ENCODE data around the gene COIL. TPM values are rescaled to one million over a fixed set of nuclear protein-coding genes. Genes with fewer than 3 reads are reported as not detected.

The COIL gene
- total and polyA plus RNA-seq, 4 donors = 4.7 to 9.9 (median 6.5) TPM

DNA sequence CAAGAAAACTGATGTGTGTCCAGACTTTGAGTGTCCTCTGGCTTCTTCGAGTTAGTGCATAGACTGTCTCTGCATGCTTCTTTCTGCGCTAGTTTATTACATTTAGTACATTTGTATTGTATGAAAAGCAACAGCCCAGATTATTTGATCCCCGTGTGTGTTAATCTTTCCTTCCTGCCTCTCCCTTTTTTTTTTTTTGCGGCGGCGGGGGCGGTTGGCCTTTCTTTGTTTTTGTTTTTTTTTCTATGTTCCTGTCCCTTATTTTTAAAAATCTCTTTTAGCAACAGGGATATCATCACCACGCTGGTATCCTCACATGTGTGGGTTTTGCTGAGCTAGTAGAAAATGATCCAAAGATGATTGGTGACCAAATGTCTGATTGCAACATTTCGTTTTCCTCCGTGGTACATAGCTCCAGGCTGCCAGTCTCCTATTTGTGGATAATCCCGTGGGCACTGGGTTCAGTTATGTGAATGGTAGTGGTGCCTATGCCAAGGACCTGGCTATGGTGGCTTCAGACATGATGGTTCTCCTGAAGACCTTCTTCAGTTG is 26.5 kb upstream of the COIL start:
- peaks cover 0 to 9% (median 4%) of the 10 kb centered on the region in 4 donors for H3K4me1 ChIP-seq (ENCODE audit: control insufficient read depth in 4 of 4, insufficient read depth in 4 of 4, low read length in 3 of 4)
- 72% methylated on average over 11 of the region's 11 CpGs for WGBS
- no peak overlapping the region for H3K4me3 ChIP-seq (ENCODE audit: low read depth in 1 of 3, low read length in 3 of 3)
- H3K9ac ChIP-seq (ENCODE audit: low read depth in 1 of 2, low read length in 2 of 2) = no peak overlapping the region
- no peak for DNase-seq (ENCODE audit: low spot score)
- TF ChIP-seq SP1 (IDR thresholded peaks at IDR 0.05) = no peak
- no peak for TF ChIP-seq YY1 (IDR thresholded peaks at IDR 0.05)
- TF ChIP-seq RXRA (IDR thresholded peaks at IDR 0.05) = no peak
- no peak for TF ChIP-seq FOXA1 (IDR thresholded peaks at IDR 0.05)
- no peak for TF ChIP-seq TAF1 (conservative IDR thresholded peaks at IDR 0.05)
- TF ChIP-seq HNF4A (conservative IDR thresholded peaks at IDR 0.05) = no peak
- TF ChIP-seq NR2F2 (IDR thresholded peaks at IDR 0.05) = no peak
- TF ChIP-seq, protein P1, sequence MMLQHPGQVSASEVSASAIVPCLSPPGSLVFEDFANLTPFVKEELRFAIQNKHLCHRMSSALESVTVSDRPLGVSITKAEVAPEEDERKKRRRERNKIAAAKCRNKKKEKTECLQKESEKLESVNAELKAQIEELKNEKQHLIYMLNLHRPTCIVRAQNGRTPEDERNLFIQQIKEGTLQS (IDR thresholded peaks at IDR 0.05) = no peak
- no peak overlapping the region for H3K27ac ChIP-seq (ENCODE audit: low read depth in 1 of 2, low read length in 2 of 2)
- no peaks in the 10 kb centered on the region for H3K9me3 ChIP-seq (ENCODE audit: control insufficient read depth in 4 of 4, low read length in 3 of 4)
- no peaks in the 10 kb centered on the region for H3K27me3 ChIP-seq (ENCODE audit: control insufficient read depth in 4 of 4, insufficient read depth in 4 of 4, low read length in 3 of 4)
- H3K36me3 ChIP-seq (ENCODE audit: control insufficient read depth in 4 of 4, insufficient read depth in 3 of 4, low read depth in 1 of 4, low read length in 3 of 4) = peaks cover 0 to 13% (median 3%) of the 10 kb centered on the region in 4 donors

DNA sequence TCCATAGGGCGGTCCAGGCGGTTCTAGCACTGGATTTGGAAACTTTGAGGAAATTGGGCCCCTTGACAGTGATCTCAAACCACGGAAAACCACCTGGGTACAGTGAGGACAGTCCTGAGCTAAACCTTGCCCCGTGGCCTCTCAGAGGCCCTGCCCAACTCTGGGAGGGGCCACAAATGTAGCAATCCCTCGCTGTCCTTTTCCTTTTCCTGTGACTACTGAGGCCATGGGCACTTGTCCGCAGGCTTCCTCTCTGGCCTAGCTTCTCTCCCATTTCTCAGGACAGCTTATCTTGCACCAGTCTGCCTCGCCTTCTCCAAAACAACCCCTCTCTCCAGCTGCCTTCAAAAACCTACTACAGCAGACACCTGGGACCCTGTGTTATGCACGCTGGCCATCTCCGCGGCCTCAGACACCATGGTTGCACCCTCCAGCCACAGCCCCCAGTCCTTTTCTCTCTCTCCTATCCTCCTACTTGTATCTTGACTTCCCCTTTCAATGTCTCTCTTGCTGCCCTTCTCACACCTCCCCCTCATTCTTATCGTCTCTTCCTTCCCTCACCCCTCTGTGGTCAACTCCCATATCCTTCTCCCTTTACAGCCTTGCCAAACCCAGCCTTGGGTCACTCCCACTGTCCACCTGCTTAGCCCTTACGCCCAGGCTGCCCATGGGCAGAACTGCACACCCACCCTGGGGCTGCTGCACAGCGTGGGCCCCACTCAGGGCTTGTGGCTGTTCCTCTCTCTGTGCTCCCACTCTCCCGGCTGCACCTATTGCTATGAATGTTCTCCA is 24.7 kb upstream of the COIL start:
- H3K4me3 ChIP-seq (ENCODE audit: low read depth in 1 of 3, low read length in 3 of 3) = no peak overlapping the region
- 88% methylated on average over 14 of the region's 14 CpGs for WGBS
- H3K4me1 ChIP-seq (ENCODE audit: control insufficient read depth in 4 of 4, insufficient read depth in 4 of 4, low read length in 3 of 4) = peaks cover 0 to 9% (median 4%) of the 10 kb centered on the region in 4 donors
- TF ChIP-seq, protein P2, sequence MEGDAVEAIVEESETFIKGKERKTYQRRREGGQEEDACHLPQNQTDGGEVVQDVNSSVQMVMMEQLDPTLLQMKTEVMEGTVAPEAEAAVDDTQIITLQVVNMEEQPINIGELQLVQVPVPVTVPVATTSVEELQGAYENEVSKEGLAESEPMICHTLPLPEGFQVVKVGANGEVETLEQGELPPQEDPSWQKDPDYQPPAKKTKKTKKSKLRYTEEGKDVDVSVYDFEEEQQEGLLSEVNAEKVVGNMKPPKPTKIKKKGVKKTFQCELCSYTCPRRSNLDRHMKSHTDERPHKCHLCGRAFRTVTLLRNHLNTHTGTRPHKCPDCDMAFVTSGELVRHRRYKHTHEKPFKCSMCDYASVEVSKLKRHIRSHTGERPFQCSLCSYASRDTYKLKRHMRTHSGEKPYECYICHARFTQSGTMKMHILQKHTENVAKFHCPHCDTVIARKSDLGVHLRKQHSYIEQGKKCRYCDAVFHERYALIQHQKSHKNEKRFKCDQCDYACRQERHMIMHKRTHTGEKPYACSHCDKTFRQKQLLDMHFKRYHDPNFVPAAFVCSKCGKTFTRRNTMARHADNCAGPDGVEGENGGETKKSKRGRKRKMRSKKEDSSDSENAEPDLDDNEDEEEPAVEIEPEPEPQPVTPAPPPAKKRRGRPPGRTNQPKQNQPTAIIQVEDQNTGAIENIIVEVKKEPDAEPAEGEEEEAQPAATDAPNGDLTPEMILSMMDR (IDR thresholded peaks at IDR 0.05; ENCODE audit: low read depth, low read length, missing input control) = no peak
- TF ChIP-seq HNF4G (IDR thresholded peaks at IDR 0.05) = no peak
- H3K27ac ChIP-seq (ENCODE audit: low read depth in 1 of 2, low read length in 2 of 2) = no peak overlapping the region
- no peak for DNase-seq (ENCODE audit: low spot score)
- H3K9me3 ChIP-seq (ENCODE audit: control insufficient read depth in 4 of 4, low read length in 3 of 4) = no peaks in the 10 kb centered on the region
- H3K9ac ChIP-seq (ENCODE audit: low read depth in 1 of 2, low read length in 2 of 2) = no peak overlapping the region
- no peaks in the 10 kb centered on the region for H3K27me3 ChIP-seq (ENCODE audit: control insufficient read depth in 4 of 4, insufficient read depth in 4 of 4, low read length in 3 of 4)
- peaks cover 0 to 2% (median 0%) of the 10 kb centered on the region in 4 donors for H3K36me3 ChIP-seq (ENCODE audit: control insufficient read depth in 4 of 4, insufficient read depth in 3 of 4, low read depth in 1 of 4, low read length in 3 of 4)

DNA sequence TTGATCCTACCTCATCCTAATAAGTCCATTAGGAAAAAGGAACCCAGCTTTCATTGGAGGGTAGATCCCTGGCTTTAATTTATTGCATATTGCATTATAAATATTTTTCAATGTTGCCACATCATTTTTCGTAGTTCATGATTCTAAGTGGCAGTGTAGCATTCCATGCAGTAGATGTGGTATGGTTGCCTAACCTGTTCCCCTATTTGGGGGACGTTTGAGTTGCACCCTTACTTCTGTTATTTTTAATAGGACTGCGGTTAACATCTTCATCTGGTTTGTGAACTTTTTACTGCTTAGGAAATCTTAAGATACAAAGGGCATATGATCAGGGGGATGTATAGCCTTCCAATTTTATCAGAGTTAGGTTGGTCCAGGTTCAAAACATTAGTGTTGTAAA is 22.5 kb upstream of the COIL start:
- H3K27me3 ChIP-seq (ENCODE audit: control insufficient read depth in 4 of 4, insufficient read depth in 4 of 4, low read length in 3 of 4) = no peaks in the 10 kb centered on the region
- TF ChIP-seq FOXA2 (IDR thresholded peaks at IDR 0.05) = no peak
- no peak for TF ChIP-seq HNF4A (conservative IDR thresholded peaks at IDR 0.05)
- TF ChIP-seq SP1 (IDR thresholded peaks at IDR 0.05) = no peak
- TF ChIP-seq FOXA1 (IDR thresholded peaks at IDR 0.05) = no peak
- TF ChIP-seq, protein P3, sequence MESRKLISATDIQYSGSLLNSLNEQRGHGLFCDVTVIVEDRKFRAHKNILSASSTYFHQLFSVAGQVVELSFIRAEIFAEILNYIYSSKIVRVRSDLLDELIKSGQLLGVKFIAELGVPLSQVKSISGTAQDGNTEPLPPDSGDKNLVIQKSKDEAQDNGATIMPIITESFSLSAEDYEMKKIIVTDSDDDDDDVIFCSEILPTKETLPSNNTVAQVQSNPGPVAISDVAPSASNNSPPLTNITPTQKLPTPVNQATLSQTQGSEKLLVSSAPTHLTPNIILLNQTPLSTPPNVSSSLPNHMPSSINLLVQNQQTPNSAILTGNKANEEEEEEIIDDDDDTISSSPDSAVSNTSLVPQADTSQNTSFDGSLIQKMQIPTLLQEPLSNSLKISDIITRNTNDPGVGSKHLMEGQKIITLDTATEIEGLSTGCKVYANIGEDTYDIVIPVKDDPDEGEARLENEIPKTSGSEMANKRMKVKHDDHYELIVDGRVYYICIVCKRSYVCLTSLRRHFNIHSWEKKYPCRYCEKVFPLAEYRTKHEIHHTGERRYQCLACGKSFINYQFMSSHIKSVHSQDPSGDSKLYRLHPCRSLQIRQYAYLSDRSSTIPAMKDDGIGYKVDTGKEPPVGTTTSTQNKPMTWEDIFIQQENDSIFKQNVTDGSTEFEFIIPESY (IDR thresholded peaks at IDR 0.05) = no peak
- TF ChIP-seq, protein P4, sequence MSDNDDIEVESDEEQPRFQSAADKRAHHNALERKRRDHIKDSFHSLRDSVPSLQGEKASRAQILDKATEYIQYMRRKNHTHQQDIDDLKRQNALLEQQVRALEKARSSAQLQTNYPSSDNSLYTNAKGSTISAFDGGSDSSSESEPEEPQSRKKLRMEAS (IDR thresholded peaks at IDR 0.05) = no peak
- TF ChIP-seq, protein P5, sequence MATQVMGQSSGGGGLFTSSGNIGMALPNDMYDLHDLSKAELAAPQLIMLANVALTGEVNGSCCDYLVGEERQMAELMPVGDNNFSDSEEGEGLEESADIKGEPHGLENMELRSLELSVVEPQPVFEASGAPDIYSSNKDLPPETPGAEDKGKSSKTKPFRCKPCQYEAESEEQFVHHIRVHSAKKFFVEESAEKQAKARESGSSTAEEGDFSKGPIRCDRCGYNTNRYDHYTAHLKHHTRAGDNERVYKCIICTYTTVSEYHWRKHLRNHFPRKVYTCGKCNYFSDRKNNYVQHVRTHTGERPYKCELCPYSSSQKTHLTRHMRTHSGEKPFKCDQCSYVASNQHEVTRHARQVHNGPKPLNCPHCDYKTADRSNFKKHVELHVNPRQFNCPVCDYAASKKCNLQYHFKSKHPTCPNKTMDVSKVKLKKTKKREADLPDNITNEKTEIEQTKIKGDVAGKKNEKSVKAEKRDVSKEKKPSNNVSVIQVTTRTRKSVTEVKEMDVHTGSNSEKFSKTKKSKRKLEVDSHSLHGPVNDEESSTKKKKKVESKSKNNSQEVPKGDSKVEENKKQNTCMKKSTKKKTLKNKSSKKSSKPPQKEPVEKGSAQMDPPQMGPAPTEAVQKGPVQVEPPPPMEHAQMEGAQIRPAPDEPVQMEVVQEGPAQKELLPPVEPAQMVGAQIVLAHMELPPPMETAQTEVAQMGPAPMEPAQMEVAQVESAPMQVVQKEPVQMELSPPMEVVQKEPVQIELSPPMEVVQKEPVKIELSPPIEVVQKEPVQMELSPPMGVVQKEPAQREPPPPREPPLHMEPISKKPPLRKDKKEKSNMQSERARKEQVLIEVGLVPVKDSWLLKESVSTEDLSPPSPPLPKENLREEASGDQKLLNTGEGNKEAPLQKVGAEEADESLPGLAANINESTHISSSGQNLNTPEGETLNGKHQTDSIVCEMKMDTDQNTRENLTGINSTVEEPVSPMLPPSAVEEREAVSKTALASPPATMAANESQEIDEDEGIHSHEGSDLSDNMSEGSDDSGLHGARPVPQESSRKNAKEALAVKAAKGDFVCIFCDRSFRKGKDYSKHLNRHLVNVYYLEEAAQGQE (IDR thresholded peaks at IDR 0.05) = no peak
- TF ChIP-seq NR2F2 (IDR thresholded peaks at IDR 0.05) = no peak
- no peak for TF ChIP-seq JUND (IDR thresholded peaks at IDR 0.05)
- WGBS = 72% methylated on average over 3 of the region's 3 CpGs
- no peak overlapping the region for H3K4me3 ChIP-seq (ENCODE audit: low read depth in 1 of 3, low read length in 3 of 3)
- peaks cover 0 to 2% (median 0%) of the 10 kb centered on the region in 4 donors for H3K36me3 ChIP-seq (ENCODE audit: control insufficient read depth in 4 of 4, insufficient read depth in 3 of 4, low read depth in 1 of 4, low read length in 3 of 4)
- peaks cover 0 to 18% (median 11%) of the 10 kb centered on the region in 4 donors for H3K4me1 ChIP-seq (ENCODE audit: control insufficient read depth in 4 of 4, insufficient read depth in 4 of 4, low read length in 3 of 4)
- H3K9me3 ChIP-seq (ENCODE audit: control insufficient read depth in 4 of 4, low read length in 3 of 4) = no peaks in the 10 kb centered on the region
- H3K9ac ChIP-seq (ENCODE audit: low read depth in 1 of 2, low read length in 2 of 2) = no peak overlapping the region
- no peak for DNase-seq (ENCODE audit: low spot score)
- H3K27ac ChIP-seq (ENCODE audit: low read depth in 1 of 2, low read length in 2 of 2) = no peak overlapping the region
